Natural killer cell (primary cell): ENCODE data around the gene PPP1R36. TPM values are rescaled to one million over a fixed set of nuclear protein-coding genes. Genes with fewer than 3 reads are reported as not detected.

Experiments
- ATAC-seq, 3 donors: fragments of 150-1000 bp in 2 of 3; fragments of 200-7000 bp in 1 of 3; cut with Tn5 transposase; 1 replicate in 1 of 3; 2 replicates in 2 of 3; pipeline ENCODE4 v1.10.0; 2021; ENCODE audit warnings: mild to moderate bottlenecking in 2 of 3, moderate library complexity in 2 of 3
- DNase-seq, 2 donors: peaks; one replicate each; pipeline versions ENCODE4 v3.0.0 to v3.0.0-alpha.2; 2013 to 2021; ENCODE audit warnings: mixed read lengths in 1 of 2
- H3K27ac ChIP-seq: one replicate; pipeline ENCODE4 v1.5.1; 2013; ENCODE audit warnings: mild to moderate bottlenecking, low read length
- H3K27me3 ChIP-seq: one replicate; pipeline ENCODE4 v1.6.1; 2013; ENCODE audit warnings: low read length; ENCODE audit not compliant: control insufficient read depth, insufficient read depth
- H3K36me3 ChIP-seq: one replicate; pipeline ENCODE4 v1.6.1; 2013; ENCODE audit warnings: low read length; ENCODE audit not compliant: control insufficient read depth, insufficient read depth
- H3K4me1 ChIP-seq: one replicate; pipeline ENCODE4 v1.6.1; 2013; ENCODE audit warnings: low read length; ENCODE audit not compliant: control insufficient read depth, insufficient read depth
- H3K4me3 ChIP-seq: one replicate; pipeline ENCODE4 v1.5.1; 2013; ENCODE audit warnings: low read length
- H3K9me3 ChIP-seq: one replicate; pipeline ENCODE4 v1.6.1; 2013; ENCODE audit warnings: low read length; ENCODE audit not compliant: control insufficient read depth, insufficient read depth
- H3K27ac Mint-ChIP-seq, 2 donors: one replicate each; pipeline ENCODE4 v1.8.0; 2022; ENCODE audit warnings: mild to moderate bottlenecking in 2 of 2, mixed read lengths in 2 of 2, moderate library complexity in 1 of 2
- H3K27me3 Mint-ChIP-seq, 2 donors: one replicate each; pipeline ENCODE4 v1.8.0; 2022; ENCODE audit warnings: low read depth in 2 of 2, mixed read lengths in 2 of 2
- H3K36me3 Mint-ChIP-seq: one replicate; pipeline ENCODE4 v1.8.0; 2022; ENCODE audit warnings: mixed read lengths
- H3K4me1 Mint-ChIP-seq, 2 donors: one replicate each; pipeline ENCODE4 v1.8.0; 2022; ENCODE audit warnings: mixed read lengths in 2 of 2
- H3K4me3 Mint-ChIP-seq: one replicate; pipeline ENCODE4 v1.8.0; 2022; ENCODE audit warnings: mild to moderate bottlenecking, moderate library complexity, mixed read lengths
- H3K9me3 Mint-ChIP-seq, 2 donors: one replicate each; pipeline ENCODE4 v1.8.0; 2022; ENCODE audit warnings: mixed read lengths in 2 of 2
- WGBS: methylation state at CpG from one replicate; pipeline ENCODE4 v1.1.7; 2013; ENCODE audit warnings: missing lambda C conversion rate; ENCODE audit not compliant: insufficient coverage; 5-methylcytosine and 5-hydroxymethylcytosine counted together
- intact Hi-C: fragments of 100-400 bp; cut with micrococcal nuclease; formaldehyde crosslinking; loops from one replicate; pipeline ENCODE4 v1.14.2; 2022
- total RNA-seq, 4 donors: library from RNA; stranded (reverse); fragments of 120-200 nt in 1 of 4; gene quantifications; one replicate each; pipeline versions ENCODE4 v1.2.3 to v1.2.4, GENCODE V29; 2013 to 2022
- TF ChIP-seq, protein P1 (sequence below): fragments of 200-600 bp; IDR thresholded peaks from one replicate; pipeline ENCODE4 v1.8.0; 2022; ENCODE audit warnings: antibody characterized with exemption

PPP1R36 gene
- total RNA-seq, 3 donors from 2014 or later (not counting 1 experiment from before 2014, with no cell fraction given), result 0.60 to 1.2 (median 1.0) TPM

DNA sequence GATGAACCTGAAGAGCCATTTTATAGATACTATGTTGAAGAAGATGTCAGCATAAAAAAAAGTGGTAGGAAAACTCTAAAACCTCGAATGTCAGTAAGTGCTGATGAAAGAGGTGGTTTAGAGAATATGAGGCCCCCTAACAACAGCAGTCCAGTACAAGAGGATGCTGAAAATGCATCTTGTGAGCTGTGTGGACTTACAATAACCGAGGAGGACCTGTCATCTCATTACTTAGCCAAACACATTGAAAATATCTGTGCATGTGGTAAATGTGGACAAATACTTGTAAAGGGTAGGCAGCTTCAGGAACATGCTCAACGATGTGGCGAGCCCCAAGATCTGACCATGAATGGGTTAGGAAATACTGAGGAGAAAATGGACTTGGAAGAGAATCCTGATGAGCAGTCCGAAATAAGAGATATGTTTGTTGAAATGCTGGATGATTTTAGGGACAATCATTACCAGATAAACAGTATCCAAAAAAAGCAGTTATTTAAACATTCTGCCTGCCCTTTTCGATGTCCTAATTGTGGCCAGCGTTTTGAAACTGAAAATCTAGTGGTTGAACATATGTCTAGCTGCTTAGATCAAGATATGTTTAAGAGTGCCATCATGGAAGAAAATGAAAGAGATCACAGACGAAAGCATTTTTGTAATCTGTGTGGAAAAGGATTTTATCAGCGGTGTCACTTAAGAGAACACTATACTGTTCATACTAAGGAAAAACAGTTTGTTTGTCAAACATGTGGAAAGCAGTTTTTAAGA is 27.0 kb upstream of the PPP1R36 start:
- Mint-ChIP-seq H3K9me3 (no peaks in the 10 kb centered on the region), H3K36me3 (no peaks in the 10 kb centered on the region), H3K4me3 (no peak overlapping the region), H3K27ac (no peak overlapping the region), H3K27me3 (no peaks in the 10 kb centered on the region), H3K4me1 (peaks cover 22 to 27% of the 10 kb centered on the region in 2 donors)
- no peak overlapping the region for H3K27ac ChIP-seq
- DNase-seq (no peak), ATAC-seq (peak in 1 of 3 donors; percentile 7)
- no peak overlapping the region for H3K4me3 ChIP-seq
- H3K4me1 ChIP-seq, result peaks cover 5% of the 10 kb centered on the region
- TF ChIP-seq, protein P1, sequence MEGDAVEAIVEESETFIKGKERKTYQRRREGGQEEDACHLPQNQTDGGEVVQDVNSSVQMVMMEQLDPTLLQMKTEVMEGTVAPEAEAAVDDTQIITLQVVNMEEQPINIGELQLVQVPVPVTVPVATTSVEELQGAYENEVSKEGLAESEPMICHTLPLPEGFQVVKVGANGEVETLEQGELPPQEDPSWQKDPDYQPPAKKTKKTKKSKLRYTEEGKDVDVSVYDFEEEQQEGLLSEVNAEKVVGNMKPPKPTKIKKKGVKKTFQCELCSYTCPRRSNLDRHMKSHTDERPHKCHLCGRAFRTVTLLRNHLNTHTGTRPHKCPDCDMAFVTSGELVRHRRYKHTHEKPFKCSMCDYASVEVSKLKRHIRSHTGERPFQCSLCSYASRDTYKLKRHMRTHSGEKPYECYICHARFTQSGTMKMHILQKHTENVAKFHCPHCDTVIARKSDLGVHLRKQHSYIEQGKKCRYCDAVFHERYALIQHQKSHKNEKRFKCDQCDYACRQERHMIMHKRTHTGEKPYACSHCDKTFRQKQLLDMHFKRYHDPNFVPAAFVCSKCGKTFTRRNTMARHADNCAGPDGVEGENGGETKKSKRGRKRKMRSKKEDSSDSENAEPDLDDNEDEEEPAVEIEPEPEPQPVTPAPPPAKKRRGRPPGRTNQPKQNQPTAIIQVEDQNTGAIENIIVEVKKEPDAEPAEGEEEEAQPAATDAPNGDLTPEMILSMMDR, result no peak
- H3K27me3 ChIP-seq, result no peaks in the 10 kb centered on the region
- H3K9me3 ChIP-seq, result no peaks in the 10 kb centered on the region
- peaks cover 37% of the 10 kb centered on the region for H3K36me3 ChIP-seq
- intact Hi-C loops, result no loop called here
- 83% methylated on average over 7 of the region's 9 CpGs for WGBS

DNA sequence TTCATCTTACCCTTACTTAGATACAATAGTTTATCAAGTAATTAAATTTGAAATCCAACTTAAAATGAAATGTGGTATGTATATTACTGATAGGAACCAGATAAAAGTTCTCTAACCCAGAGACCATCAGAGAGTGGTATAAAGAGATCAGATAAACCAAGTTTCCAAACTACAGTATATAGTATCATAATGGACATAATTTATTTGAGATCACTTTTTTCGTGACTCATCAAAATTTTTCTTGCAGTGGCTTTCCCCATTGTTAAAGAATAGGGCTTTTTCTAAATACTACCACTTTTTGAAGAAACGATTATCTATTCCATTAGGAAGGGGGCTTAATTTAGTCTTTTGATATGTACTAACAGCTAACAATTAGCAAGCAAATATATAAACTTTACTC is 24.4 kb upstream of the PPP1R36 start:
- peaks cover 37% of the 10 kb centered on the region for H3K36me3 ChIP-seq
- no peaks in the 10 kb centered on the region for H3K9me3 ChIP-seq
- peaks cover 24 to 28% of the 10 kb centered on the region in 2 donors for H3K4me1 Mint-ChIP-seq
- no peaks in the 10 kb centered on the region for H3K27me3 Mint-ChIP-seq
- TF ChIP-seq, protein P1, result no peak
- no peak overlapping the region for H3K4me3 Mint-ChIP-seq
- ATAC-seq (no peak), DNase-seq (no peak)
- intact Hi-C loops, result no loop called here
- H3K27ac Mint-ChIP-seq, result peak overlapping the region in 1 of 2 donors; percentile 23
- no peak overlapping the region for H3K4me3 ChIP-seq
- H3K27me3 ChIP-seq, result no peaks in the 10 kb centered on the region
- H3K36me3 Mint-ChIP-seq, result no peaks in the 10 kb centered on the region
- WGBS, result no CpG with 5 or more reads among the region's 2 CpGs
- H3K4me1 ChIP-seq, result no peaks in the 10 kb centered on the region
- no peak overlapping the region for H3K27ac ChIP-seq
- H3K9me3 Mint-ChIP-seq, result no peaks in the 10 kb centered on the region

- peaks cover 12 to 17% of the 10 kb centered on the region in 2 donors for H3K4me1 Mint-ChIP-seq
- no peaks in the 10 kb centered on the region for H3K9me3 Mint-ChIP-seq
- H3K27me3 Mint-ChIP-seq, result no peaks in the 10 kb centered on the region
- H3K36me3 Mint-ChIP-seq, result no peaks in the 10 kb centered on the region
- TF ChIP-seq, protein P1, result no peak
- ATAC-seq (no peak), DNase-seq (no peak)
- intact Hi-C loops, result no loop called here
- H3K4me1 ChIP-seq, result no peaks in the 10 kb centered on the region
- H3K27ac ChIP-seq, result no peak overlapping the region
- H3K36me3 ChIP-seq, result no peaks in the 10 kb centered on the region
- H3K9me3 ChIP-seq, result no peaks in the 10 kb centered on the region
- no peak overlapping the region for H3K4me3 Mint-ChIP-seq
- H3K4me3 ChIP-seq, result no peak overlapping the region
- H3K27ac Mint-ChIP-seq, result peak overlapping the region in 1 of 2 donors; percentile 15
- WGBS, result 100% methylated on average over 2 of the region's 2 CpGs
- no peaks in the 10 kb centered on the region for H3K27me3 ChIP-seq
Observed at GRCh38 chr14:64531567-64531966, 18.2 kb upstream of the PPP1R36 start.
